Left colon (tissue), 2 donors: ENCODE data around the gene FAM3D. TPM values are rescaled to one million over a fixed set of nuclear protein-coding genes. Genes with fewer than 3 reads are reported as not detected.

ENCODE experiments used
- ATAC-seq: fragments of 200-7000 bp; cut with Tn5 transposase; one replicate; pipeline ENCODE4 v1.9.1; 2020; ENCODE audit warnings: mild to moderate bottlenecking, moderate library complexity
- DNase-seq, 2 donors: peaks; one replicate each; pipeline ENCODE4 v3.0.0-alpha.2; 2020
- intact Hi-C, 2 donors: fragments of 100-400 bp; cut with DNase I in 1 of 2; cut with micrococcal nuclease in 1 of 2; formaldehyde crosslinking; loops; one replicate each; pipeline versions ENCODE4 v1.11.2 to v1.14.0; 2022; cut with DNase I, micrococcal nuclease
- total RNA-seq, 2 donors: library from RNA; stranded (reverse); fragmentation: NEBNext Ultra II Directional; extraction: Animal tissue kit (Norgen Biotek cat#: 25700); gene quantifications; one replicate each; pipeline ENCODE4 v1.2.1, GENCODE V29; 2021
- donor health status: DM: no; HTN: no; CAD: no.
- donor health status: DM: yes; HTN: yes; CAD: no.

FAM3D gene
- total RNA-seq, 2 donors from 2014 or later = 510 to 690 TPM

GRCh38 chr3:58620421-58620820 lies 46.2 kb downstream of the FAM3D start:
- intact Hi-C loops = no loop called here
- no peak for DNase-seq
- ATAC-seq = no peak

GRCh38 chr3:58617338-58617761 lies 49.2 kb downstream of the FAM3D start:
- ATAC-seq (no peak), DNase-seq (no peak)
- intact Hi-C loops = no loop called here

- intact Hi-C loops = no loop called here
- ATAC-seq = no peak
Observed at GRCh38 chr3:58613236-58614132, 53.1 kb downstream of the FAM3D start.

GRCh38 chr3:58612830-58613229 lies 53.7 kb downstream of the FAM3D start:
- intact Hi-C loops = no loop called here
- no peak for ATAC-seq
- no peak for DNase-seq

More at GRCh38 chr3:58613236-58614132, 53.1 kb downstream of the FAM3D start:
- no peak for DNase-seq

- ATAC-seq = no peak
- intact Hi-C loops = no loop called here
- DNase-seq = no peak
Observed at GRCh38 chr3:58609990-58610389, 56.6 kb downstream of the FAM3D start.

- no peak for ATAC-seq
- intact Hi-C loops = no loop called here
Observed at GRCh38 chr3:58608648-58609047, 57.9 kb downstream of the FAM3D start.

GRCh38 chr3:58607816-58608215 lies 58.8 kb downstream of the FAM3D start:
- intact Hi-C loops = no loop called here
- ATAC-seq = no peak

More at GRCh38 chr3:58608648-58609047, 57.9 kb downstream of the FAM3D start:
- DNase-seq = no peak

GRCh38 chr3:58606693-58607092 lies 59.9 kb downstream of the FAM3D start:
- DNase-seq = no peak

More at GRCh38 chr3:58607816-58608215, 58.8 kb downstream of the FAM3D start:
- no peak for DNase-seq

GRCh38 chr3:58604031-58604430 lies 62.5 kb downstream of the FAM3D start:
- intact Hi-C loops = no loop called here
- no peak for ATAC-seq
- no peak for DNase-seq

More at GRCh38 chr3:58606693-58607092, 59.9 kb downstream of the FAM3D start:
- intact Hi-C loops = no loop called here
- ATAC-seq = no peak

- ATAC-seq = no peak
- intact Hi-C loops = no loop called here
Observed at GRCh38 chr3:58603606-58604005, 63.0 kb downstream of the FAM3D start.

GRCh38 chr3:58597770-58598310 lies 68.7 kb downstream of the FAM3D start:
- ATAC-seq (no peak), DNase-seq (no peak)
- intact Hi-C loops = no loop called here

More at GRCh38 chr3:58603606-58604005, 63.0 kb downstream of the FAM3D start:
- no peak for DNase-seq

- DNase-seq (no peak), ATAC-seq (no peak)
- intact Hi-C loops = no loop called here
Observed at GRCh38 chr3:58596834-58597518, 69.6 kb downstream of the FAM3D start.

GRCh38 chr3:58594117-58594516 lies 72.5 kb downstream of the FAM3D start:
- DNase-seq (no peak), ATAC-seq (no peak)
- intact Hi-C loops = no loop called here

GRCh38 chr3:58591517-58592510 lies 74.8 kb downstream of the FAM3D start:
- intact Hi-C loops = no loop called here
- DNase-seq = no peak
- ATAC-seq = no peak

- DNase-seq (no peak), ATAC-seq (no peak)
Observed at GRCh38 chr3:58588030-58588614, 78.5 kb downstream of the FAM3D start.

GRCh38 chr3:58586776-58587192 lies 79.8 kb downstream of the FAM3D start:
- intact Hi-C loops = no loop called here
- DNase-seq = no peak
- no peak for ATAC-seq

More at GRCh38 chr3:58588030-58588614, 78.5 kb downstream of the FAM3D start:
- intact Hi-C loops = no loop called here

GRCh38 chr3:58585994-58586393 lies 80.6 kb downstream of the FAM3D start:
- DNase-seq = no peak
- no peak for ATAC-seq
- intact Hi-C loops = no loop called here
